BJ (cell line): ENCODE data around the gene FECH. TPM values are rescaled to one million over a fixed set of nuclear protein-coding genes. Genes with fewer than 3 reads are reported as not detected.

Experiments used
- CTCF ChIA-PET: fragments of 350-600 bp; formaldehyde crosslinking; extraction: SDS; loops from one replicate; lab custom pipeline; 2021; ENCODE audit warnings: antibody characterized with exemption, inconsistent platforms; lab: Yijun Ruan, JAX
- POLR2A ChIA-PET: fragments of 300-600 bp; sonication (Branson Sonifier 250); formaldehyde crosslinking; extraction: SDS; loops from one replicate; lab custom pipeline; 2021; ENCODE audit warnings: antibody characterized with exemption; lab: Charles Lee
- DNase-seq: peaks from one replicate; pipeline ENCODE4 v3.0.0-alpha.2; 2011; ENCODE audit warnings: low read depth
- H3K27me3 ChIP-seq: 2 replicates; pipeline ENCODE4 v1.6.0; 2011; ENCODE audit warnings: low read length; ENCODE audit not compliant: control insufficient read depth, insufficient read depth
- H3K36me3 ChIP-seq: 2 replicates; pipeline ENCODE4 v1.5.1; 2011; ENCODE audit warnings: low read length; ENCODE audit not compliant: control insufficient read depth, insufficient read depth
- H3K4me3 ChIP-seq: 2 replicates; pipeline ENCODE4 v1.5.1; 2011; ENCODE audit warnings: low read depth, mild to moderate bottlenecking, control low read depth, low read length
- CTCF ChIP-seq: IDR thresholded peaks from 2 replicates; pipeline ENCODE4 v1.5.1; 2011; ENCODE audit warnings: low read depth, mild to moderate bottlenecking, control low read depth, inconsistent platforms, low read length, moderate library complexity; ENCODE audit not compliant: insufficient read depth
- polyA plus RNA-seq: library from polyadenylated mRNA; depleted of rRNA; stranded (reverse); fragments of >200 nt; gene quantifications from 2 replicates; pipeline ENCODE4 v1.2.3, GENCODE V29; 2011

FECH gene
- polyA plus RNA-seq, 1 experiment, result 63.4 TPM

GRCh38 chr18:57630002-57630753 is 43.7 kb upstream of the FECH start:
- peak; percentile 52 for DNase-seq
- POLR2A ChIA-PET, result interaction anchor here (0.6 kb wide), 1 partner anchor 262 kb away, joined by 4 read pairs; no protein-coding TSS in a partner anchor
- TF ChIP-seq CTCF, result peak; percentile 84
- no peaks in the 10 kb centered on the region for H3K36me3 ChIP-seq
- CTCF ChIA-PET, result interaction anchor here (0.6 to 1.6 kb wide), 11 partner anchors 8 to 865 kb away, joined by 3 to 7 read pairs (median 3); no protein-coding TSS in a partner anchor
- H3K27me3 ChIP-seq, result no peaks in the 10 kb centered on the region
- peak overlapping the region; percentile 56 for H3K4me3 ChIP-seq

GRCh38 chr18:57629422-57629821 is 42.9 kb upstream of the FECH start:
- no peak for DNase-seq
- no peak for TF ChIP-seq CTCF
- POLR2A ChIA-PET, result no interaction called here
- CTCF ChIA-PET, result interaction anchor here (0.7 to 1.5 kb wide), 7 partner anchors 7 to 865 kb away, joined by 3 to 6 read pairs (median 3); no protein-coding TSS in a partner anchor
- Histone ChIP-seq H3K27me3 (no peaks in the 10 kb centered on the region), H3K36me3 (no peaks in the 10 kb centered on the region), H3K4me3 (no peak overlapping the region)

GRCh38 chr18:57627488-57627887 is 41.0 kb upstream of the FECH start:
- Histone ChIP-seq H3K27me3 (no peaks in the 10 kb centered on the region), H3K4me3 (no peak overlapping the region), H3K36me3 (no peaks in the 10 kb centered on the region)
- no peak for DNase-seq
- TF ChIP-seq CTCF, result no peak
- CTCF ChIA-PET, result no interaction called here
- POLR2A ChIA-PET, result no interaction called here

DNA sequence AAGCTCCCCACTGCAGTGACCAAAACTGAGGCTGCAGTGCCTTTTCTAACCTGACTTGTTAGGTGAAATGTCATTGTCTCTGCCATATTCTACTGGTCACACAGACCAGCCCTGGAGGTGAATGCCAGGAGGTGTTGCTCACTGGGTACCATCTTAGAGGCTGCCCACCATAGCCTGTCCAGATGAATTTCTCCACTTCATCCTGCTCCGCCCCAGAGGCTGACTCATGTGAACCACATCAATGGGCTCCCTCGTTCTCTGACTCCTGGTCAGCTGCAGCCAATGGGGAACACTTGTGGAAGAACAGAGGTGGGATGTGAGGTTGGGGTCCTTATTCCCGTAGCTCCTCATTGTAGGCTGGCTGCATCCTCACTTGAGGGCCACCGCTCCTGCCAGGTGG is 38.5 kb upstream of the FECH start:
- POLR2A ChIA-PET, result no interaction called here
- H3K36me3 ChIP-seq, result no peaks in the 10 kb centered on the region
- no peak for DNase-seq
- CTCF ChIA-PET, result no interaction called here
- no peaks in the 10 kb centered on the region for H3K27me3 ChIP-seq
- no peak overlapping the region for H3K4me3 ChIP-seq
- TF ChIP-seq CTCF, result no peak

GRCh38 chr18:57621246-57621604 is 34.7 kb upstream of the FECH start:
- peak overlapping the region; percentile 100 for H3K4me3 ChIP-seq
- ChIA-PET CTCF (interaction anchor here (1.1 to 1.8 kb wide), 2 partner anchors 226 to 338 kb away, joined by 3 to 7 read pairs; no protein-coding TSS in a partner anchor), POLR2A (interaction anchor here (0.5 kb wide), 1 partner anchor 116 kb away, joined by 3 read pairs; no protein-coding TSS in a partner anchor)
- DNase-seq, result no peak
- TF ChIP-seq CTCF, result no peak
- no peaks in the 10 kb centered on the region for H3K27me3 ChIP-seq
- H3K36me3 ChIP-seq, result peaks cover 3% of the 10 kb centered on the region; the same call in 1 of the 2 replicates
